Suppressor macrophage treated with lipopolysaccharide for 1 hour (primary cell): ENCODE data around the gene LURAP1L.

Experiments used
- DNase-seq, 3 donors: peaks; one replicate each; pipeline ENCODE4 v3.0.0-alpha.2; 2020 to 2022

LURAP1L gene

GRCh38 chr9:12774861-12775678 lies at the start of gene LURAP1L:
Gene LURAP1L (plus strand): TSS chr9:12775020. CDS start chr9:12775716, 696 bp downstream.
- DNase-seq = peak in 2 of 3 donors; percentile 2 to 10

DNA sequence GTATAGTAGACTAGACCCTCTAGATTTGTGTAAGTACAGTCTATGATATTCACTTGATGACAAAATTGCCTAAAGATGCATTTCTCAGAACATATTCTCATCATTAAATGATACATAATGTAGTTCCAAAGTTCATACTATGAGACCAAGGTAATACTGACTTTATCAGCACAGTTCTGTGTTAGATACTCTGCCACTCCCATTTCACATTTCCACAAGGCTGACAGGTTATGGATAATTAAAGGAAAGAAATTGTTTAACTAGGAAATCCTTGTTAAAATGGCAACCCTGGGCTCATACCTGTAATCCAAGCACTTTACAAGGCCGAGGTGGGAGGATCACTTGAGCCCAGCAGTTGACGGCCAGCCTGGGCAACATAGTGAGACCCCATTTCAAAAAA lies 48.0 kb upstream of the LURAP1L start:
- no peak for DNase-seq

GRCh38 chr9:12730198-12730597 lies 44.6 kb upstream of the LURAP1L start:
- no peak for DNase-seq

DNA sequence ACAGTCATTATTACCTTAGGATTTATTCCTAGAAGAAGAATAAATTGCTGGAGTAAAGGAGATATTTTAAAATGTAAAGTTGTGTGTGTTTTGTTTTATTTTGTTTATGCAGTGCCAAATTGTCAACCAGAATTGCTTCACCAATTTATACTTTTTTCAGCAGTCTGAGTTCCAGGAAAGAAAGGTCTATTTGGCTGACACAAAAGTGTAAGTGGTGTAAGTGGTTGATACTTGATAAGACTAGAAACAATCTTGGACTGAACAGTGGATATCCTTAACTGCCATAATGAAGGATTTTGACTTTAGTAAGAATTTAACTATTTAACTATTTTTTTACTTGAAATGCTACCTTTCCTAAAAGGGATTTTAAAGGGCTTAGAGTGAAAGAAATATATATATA lies 43.9 kb upstream of the LURAP1L start:
- no peak for DNase-seq

DNA sequence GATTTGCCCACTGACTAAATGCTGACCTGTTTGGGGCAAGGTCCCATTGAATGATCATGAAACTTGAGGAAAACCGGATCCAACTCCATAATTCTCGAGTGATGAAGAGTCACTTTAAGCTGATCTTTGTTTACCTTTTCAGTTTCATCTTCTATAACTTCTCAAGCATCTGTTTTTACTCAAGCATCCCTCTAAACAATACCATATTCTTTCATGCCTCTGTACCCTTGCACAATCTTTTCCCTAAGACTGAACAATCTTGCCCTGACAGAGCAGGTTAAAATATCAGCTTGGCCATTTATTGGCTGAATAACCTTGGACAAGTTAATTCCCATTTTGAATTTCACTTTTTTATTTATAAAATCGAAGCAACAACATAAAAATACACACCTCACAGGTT lies 41.8 kb upstream of the LURAP1L start:
- DNase-seq = no peak

DNA sequence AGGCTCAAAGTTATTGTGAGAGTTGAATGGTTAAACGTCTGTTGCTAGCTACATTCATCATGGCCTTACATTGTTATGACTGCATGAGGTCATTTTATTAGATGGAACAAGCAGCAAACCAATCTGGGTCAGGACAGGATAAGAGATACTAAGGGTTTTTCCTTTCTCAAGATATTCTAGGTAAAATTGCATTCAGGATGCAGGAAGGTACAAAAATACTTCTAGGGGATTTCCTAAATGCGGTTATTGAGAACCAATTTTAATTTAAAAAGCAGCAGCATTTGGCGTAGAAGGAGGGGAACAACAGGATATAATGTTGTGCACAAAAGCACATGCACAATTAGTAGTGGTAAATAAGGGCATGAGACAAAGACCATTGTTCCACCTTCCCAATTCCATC lies 39.2 kb upstream of the LURAP1L start:
- DNase-seq = no peak

DNA sequence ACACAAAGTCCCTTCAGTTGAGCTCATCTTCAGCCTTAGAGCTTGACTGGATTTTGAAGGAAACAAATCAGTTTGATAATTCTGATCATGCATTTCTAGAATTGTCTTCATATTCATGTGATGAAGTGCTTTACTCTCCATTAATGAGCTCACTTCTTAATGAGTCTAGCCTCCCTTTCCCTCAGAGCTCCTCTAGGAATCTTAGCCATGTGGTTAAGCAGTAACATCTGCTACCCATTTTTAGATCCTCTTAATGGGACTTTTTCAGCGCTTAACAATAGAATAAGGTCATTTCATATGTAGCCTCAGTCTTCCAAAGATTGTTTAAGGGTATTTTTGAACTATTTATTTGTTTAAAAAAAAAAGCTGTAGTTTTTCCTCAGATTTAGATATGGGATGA lies 36.9 kb upstream of the LURAP1L start:
- DNase-seq = no peak

- no peak for DNase-seq
These were observed 35.7 kb upstream of the LURAP1L start for GRCh38 chr9:12739014-12739652.

GRCh38 chr9:12740845-12741244 lies 34.0 kb upstream of the LURAP1L start:
- DNase-seq = peak; percentile 23 to 34 (median 29)

GRCh38 chr9:12748016-12748415 lies 26.8 kb upstream of the LURAP1L start:
- no peak for DNase-seq

- DNase-seq = no peak
These were observed 25.9 kb upstream of the LURAP1L start for GRCh38 chr9:12748954-12749353.

DNA sequence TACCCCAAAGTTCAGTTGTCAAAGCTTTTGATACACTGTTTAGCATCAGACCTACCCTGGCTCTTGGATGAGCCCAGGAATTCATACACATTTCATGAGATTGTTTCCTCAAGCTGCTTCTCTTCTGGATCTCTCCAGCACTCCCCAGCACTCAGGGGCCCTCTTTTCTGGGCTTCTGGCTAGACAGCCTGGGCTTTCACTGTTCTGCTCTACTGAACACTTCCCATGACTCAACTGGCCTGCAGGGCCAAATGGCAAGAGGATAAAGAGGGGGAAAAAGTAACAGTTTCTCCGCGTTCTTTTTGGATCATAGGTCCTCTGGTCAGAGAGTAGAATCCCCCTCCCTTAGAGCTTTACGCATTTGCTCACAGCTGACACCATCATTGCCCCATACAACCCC lies 20.9 kb upstream of the LURAP1L start:
- no peak for DNase-seq

DNA sequence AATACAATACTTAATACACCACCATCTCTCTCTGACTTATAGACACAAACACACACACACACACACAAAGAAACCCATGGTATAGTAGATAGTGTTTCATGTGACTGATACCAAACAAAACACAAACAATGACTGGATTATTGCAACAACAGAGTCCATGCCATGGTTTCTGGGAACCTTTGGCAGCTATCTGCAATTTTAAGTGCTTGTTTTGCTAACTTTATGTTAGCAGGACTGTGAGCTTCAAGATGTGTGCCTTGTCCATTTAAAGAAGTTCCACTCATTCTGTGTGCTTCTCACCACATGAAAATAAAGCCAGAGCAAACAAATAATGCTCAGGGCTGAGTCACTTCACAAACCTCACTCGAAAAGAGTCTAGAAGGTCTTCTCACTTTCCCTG lies 15.1 kb upstream of the LURAP1L start:
- DNase-seq = no peak

DNA sequence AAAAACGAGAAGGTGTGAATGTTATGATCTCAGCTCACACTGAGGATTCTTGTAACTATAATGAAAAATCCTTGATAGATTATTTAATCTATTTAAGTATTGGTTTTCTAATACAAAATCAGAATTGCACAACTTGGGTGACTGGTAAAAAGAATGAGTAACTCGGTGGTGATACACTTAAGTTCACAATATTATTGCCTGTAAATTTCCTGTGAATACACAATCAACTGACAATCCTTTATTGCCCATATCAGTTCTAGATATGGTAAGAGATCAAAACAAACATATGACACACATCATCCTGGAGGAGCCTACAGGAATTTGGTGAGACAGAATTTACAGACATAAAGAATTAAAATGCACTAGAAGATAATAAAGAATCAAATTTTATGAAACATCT lies 14.1 kb upstream of the LURAP1L start:
- no peak for DNase-seq

- DNase-seq = no peak
These were observed 10.7 kb upstream of the LURAP1L start for GRCh38 chr9:12764150-12764549.

DNA sequence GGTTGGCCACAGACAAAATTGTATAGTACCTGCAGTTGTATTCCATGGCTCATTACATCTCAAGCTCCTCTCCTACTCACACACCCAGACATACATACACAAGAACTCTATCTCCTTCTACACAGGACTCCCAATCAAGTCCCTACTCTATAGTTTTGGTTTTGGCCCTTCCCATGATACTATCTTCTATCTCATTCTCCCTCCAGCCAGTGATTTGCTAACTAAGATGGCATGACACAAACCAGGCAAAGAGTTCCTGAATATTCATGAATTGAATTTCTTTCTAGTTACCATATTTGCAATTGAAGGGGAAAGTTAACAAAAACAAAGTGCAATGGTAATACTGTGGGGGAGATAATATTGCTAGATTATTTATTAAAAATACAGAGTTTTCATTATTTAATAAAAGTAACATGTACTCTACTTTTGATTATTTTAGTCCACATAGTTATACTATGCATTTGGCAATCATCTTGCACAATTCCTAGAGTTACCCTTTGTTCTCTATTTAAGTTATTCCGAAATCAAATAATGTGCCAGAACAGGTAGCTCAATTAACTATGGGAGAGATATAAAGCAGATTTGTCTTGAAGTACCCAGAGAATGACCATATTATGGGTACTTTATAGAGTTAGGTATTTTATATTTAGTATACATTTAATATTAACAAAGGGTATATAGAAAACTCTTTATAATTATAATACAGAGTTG lies 9.6 kb upstream of the LURAP1L start:
- no peak for DNase-seq

DNA sequence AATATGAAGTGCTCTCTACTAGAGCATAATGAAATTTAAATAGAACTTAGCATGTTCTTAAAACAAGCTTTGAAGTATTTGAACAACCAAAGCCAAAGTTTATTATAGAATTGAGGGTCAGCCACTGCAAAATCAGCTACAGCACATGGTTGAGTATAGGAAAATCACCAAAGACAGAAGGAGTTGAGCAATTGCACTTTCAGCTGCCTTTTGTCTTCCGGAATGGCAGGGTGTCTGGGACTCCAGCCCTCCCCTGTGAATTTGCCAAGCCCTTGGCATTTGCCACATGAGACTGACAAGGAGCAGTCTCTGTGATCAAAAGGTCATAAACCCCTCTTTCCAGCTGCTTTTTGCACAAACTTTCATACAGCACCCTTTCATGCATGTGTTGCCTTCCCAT lies 8.5 kb upstream of the LURAP1L start:
- DNase-seq = no peak

DNA sequence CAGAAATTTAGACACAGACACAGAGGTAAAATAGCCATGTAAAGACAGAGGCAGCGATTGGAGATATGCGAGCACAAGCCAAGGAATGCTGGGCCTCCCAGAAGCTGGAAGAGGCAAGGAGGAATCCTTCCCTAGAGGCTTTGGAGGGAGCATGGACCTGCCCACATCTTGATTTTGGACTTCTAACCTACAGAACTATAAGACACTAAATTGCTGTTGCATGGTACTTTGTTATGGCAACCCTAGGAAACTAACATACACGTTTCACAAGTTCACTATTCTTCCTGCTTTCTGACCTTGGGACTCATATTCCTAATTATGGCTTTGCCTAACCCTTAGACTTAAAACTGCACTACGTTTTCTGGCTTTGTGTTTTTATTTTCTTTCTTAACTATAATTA lies 4.6 kb upstream of the LURAP1L start:
- DNase-seq = no peak

GRCh38 chr9:12771891-12772290 lies 2.9 kb upstream of the LURAP1L start:
- no peak for DNase-seq

DNA sequence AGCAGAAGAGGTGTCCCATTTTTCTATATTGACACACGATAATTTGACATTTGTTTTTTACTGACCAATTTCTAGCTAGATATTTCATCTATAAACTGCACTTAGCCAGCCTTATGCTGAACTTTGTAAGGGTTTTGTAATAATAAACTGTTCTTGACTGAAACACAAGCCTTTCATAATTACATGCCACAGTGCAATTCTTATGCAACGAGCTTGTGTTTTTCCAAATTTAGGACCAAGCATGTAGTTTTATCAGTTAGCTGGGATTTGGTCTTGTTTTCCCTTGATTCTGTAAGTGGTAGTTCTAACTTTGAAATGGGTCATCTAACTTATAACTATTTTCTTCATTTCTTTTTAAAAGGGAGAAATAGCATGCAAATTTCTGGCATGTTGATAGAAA lies 1.3 kb upstream of the LURAP1L start:
- DNase-seq = no peak

GRCh38 chr9:12775679-12776512 lies 1.1 kb downstream of the LURAP1L start:
- peak in 2 of 3 donors; percentile 1 to 27 for DNase-seq

DNA sequence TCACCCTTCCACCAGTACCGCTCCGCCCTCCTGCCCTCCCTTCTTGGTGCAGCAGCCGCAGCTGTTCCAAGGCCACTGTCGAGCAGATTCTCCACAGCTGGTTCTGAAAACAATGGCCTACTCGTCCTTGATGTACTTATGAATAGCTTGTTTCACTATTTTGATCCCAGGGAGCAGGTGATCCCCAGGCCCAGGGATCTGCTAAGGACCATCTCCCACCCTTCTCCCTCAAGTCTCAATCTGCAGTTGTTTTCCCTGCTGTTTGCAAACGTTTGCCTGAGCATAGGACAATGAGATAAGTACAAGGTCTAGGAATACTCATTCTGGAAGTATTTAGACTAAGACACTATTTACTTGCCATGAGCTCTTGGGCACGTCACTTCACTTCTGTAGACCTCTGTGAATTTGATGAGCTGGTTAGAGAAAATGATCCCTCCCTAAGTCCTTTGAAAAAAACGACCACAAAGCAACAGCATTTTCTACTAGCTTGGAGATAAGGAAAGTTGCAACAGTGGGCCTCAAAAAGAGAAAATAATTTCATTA lies 1.8 kb downstream of the LURAP1L start:
- DNase-seq = peak in 1 of 3 donors; percentile 1
